ENCODE data around the gene MYLK2. TPM values are rescaled to one million over a fixed set of nuclear protein-coding genes. Genes with fewer than 3 reads are reported as not detected.
A peak's percentile ranks its signal among the peaks of the same experiment; 100 is the strongest.

MYLK2 gene
- total and polyA plus RNA-seq, 9 donors = 35.0 to 65.5 (median 43.3) TPM

DNA sequence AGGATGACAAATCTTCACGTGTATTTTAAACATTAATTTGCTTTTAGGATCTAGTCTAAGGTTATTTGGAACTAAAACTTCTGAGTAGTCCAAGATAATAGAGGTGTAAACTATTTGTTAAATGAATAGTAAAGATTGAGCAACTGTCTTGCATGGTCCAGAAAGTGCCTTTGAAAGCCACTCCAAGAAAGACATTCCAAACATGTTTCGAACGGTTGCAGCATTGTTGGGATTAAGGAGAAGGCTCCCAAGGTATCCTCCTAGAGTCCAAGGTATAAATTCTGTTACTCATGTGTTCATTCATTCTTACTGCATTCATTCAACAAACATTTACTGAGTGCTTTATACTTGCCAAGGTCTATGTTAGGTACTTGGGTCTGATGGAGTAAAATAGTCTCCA lies 28.8 kb upstream of the MYLK2 start:
- Histone ChIP-seq H3K36me3 (ENCODE audit: control insufficient read depth, insufficient read depth, low read length) (peaks cover 26% of the 10 kb centered on the region), H3K27me3 (ENCODE audit: control insufficient read depth, insufficient read depth, low read length) (no peaks in the 10 kb centered on the region), H3K9me3 (replicated peaks; ENCODE audit: control insufficient read depth, low read depth, low read length) (no peaks in the 10 kb centered on the region), H3K27ac (ENCODE audit: low read length) (no peak overlapping the region), H3K4me3 (ENCODE audit: low read length) (no peak overlapping the region), H3K4me1 (ENCODE audit: control insufficient read depth, insufficient read depth, low read length) (no peaks in the 10 kb centered on the region)
- no peak for DNase-seq
- no CpG with 5 or more reads among the region's 3 CpGs for WGBS (ENCODE audit: insufficient coverage)

GRCh38 chr20:31797364-31797763 lies 21.8 kb upstream of the MYLK2 start:
- H3K27me3 ChIP-seq (ENCODE audit: control insufficient read depth, insufficient read depth, low read length) = no peaks in the 10 kb centered on the region
- H3K36me3 ChIP-seq (ENCODE audit: control insufficient read depth, insufficient read depth, low read length) = peaks cover 41% of the 10 kb centered on the region
- no peaks in the 10 kb centered on the region for H3K4me1 ChIP-seq (ENCODE audit: control insufficient read depth, insufficient read depth, low read length)
- 79% methylated on average over 2 of the region's 3 CpGs for WGBS (ENCODE audit: insufficient coverage)
- H3K4me3 ChIP-seq (ENCODE audit: low read length) = no peak overlapping the region
- no peak for DNase-seq
- H3K9me3 ChIP-seq (replicated peaks; ENCODE audit: control insufficient read depth, low read depth, low read length) = no peaks in the 10 kb centered on the region
- no peak overlapping the region for H3K27ac ChIP-seq (ENCODE audit: low read length)

DNA sequence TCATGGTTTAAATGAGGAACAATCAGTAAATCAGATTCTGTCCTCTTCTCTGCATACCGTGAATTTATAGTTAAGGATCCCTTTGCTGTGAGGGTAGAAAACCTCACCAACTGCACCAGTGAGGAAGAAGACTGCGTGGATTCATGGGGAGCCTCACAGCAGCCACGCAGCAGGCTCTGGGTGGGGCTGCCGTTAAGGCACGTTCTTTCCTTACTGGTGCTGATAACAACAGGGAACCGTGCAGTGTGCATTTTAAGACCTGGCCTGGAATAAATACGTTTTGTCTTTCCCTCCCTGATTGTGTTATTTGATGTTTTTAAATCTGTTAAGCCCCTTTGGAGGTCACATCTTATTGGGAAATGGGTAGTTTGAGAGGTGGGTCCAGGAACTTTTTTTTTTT lies 17.6 kb upstream of the MYLK2 start:
- H3K4me1 ChIP-seq (ENCODE audit: control insufficient read depth, insufficient read depth, low read length) = peaks cover 6% of the 10 kb centered on the region
- H3K27ac ChIP-seq (ENCODE audit: low read length) = no peak overlapping the region
- DNase-seq = no peak
- peaks cover 35% of the 10 kb centered on the region for H3K36me3 ChIP-seq (ENCODE audit: control insufficient read depth, insufficient read depth, low read length)
- 90% methylated on average over 6 of the region's 7 CpGs for WGBS (ENCODE audit: insufficient coverage)
- H3K4me3 ChIP-seq (ENCODE audit: low read length) = no peak overlapping the region
- H3K27me3 ChIP-seq (ENCODE audit: control insufficient read depth, insufficient read depth, low read length) = no peaks in the 10 kb centered on the region
- no peaks in the 10 kb centered on the region for H3K9me3 ChIP-seq (replicated peaks; ENCODE audit: control insufficient read depth, low read depth, low read length)

DNA sequence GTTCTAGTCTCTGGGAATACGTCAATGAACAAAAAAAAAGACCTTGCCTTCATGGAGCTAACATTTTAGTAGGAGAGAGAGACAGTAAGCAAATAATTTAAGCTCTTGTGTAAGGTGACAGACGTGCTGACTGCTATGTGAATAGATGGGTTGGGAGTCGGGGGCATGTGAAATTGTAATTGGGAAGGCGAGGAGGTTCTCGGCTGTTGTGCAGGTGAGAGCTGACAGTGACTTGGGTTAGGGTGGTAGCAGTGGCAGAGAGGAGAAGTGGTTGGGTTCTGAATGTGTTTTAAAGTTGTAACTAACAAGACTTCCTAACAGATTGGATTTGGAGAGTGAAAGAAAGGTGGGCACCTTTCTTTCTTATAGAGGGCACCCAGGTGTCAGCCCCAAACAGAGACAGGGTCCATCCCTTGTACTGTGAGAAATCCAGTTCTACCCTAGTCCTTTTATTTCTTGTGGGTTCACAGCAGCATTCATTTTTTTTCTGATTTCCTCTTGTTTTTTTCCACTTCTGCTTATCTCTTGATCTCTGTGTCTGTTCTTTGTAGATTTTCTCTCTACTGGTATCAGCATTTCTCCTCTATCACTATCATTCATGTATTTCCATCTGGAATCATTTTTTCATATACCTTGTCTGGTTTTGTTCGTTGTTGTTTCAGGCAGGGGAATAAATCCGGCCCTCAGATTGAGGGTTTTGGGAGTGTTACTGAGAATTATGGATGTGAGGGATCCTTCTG lies 15.4 kb upstream of the MYLK2 start:
- H3K27me3 ChIP-seq (ENCODE audit: control insufficient read depth, insufficient read depth, low read length) = no peaks in the 10 kb centered on the region
- 97% methylated on average over 5 of the region's 7 CpGs for WGBS (ENCODE audit: insufficient coverage)
- H3K36me3 ChIP-seq (ENCODE audit: control insufficient read depth, insufficient read depth, low read length) = peaks cover 25% of the 10 kb centered on the region
- H3K4me1 ChIP-seq (ENCODE audit: control insufficient read depth, insufficient read depth, low read length) = peaks cover 17% of the 10 kb centered on the region
- no peak overlapping the region for H3K27ac ChIP-seq (ENCODE audit: low read length)
- DNase-seq = no peak
- H3K4me3 ChIP-seq (ENCODE audit: low read length) = no peak overlapping the region
- no peaks in the 10 kb centered on the region for H3K9me3 ChIP-seq (replicated peaks; ENCODE audit: control insufficient read depth, low read depth, low read length)

- Histone ChIP-seq H3K27me3 (ENCODE audit: control insufficient read depth, insufficient read depth, low read length) (no peaks in the 10 kb centered on the region), H3K9me3 (replicated peaks; ENCODE audit: control insufficient read depth, low read depth, low read length) (no peaks in the 10 kb centered on the region), H3K4me3 (ENCODE audit: low read length) (no peak overlapping the region), H3K36me3 (ENCODE audit: control insufficient read depth, insufficient read depth, low read length) (peaks cover 10% of the 10 kb centered on the region), H3K27ac (ENCODE audit: low read length) (peak overlapping the region; percentile 56), H3K4me1 (ENCODE audit: control insufficient read depth, insufficient read depth, low read length) (peaks cover 36% of the 10 kb centered on the region)
- DNase-seq = peak; percentile 37
- 67% methylated on average over 7 of the region's 8 CpGs for WGBS (ENCODE audit: insufficient coverage)
Observed at GRCh38 chr20:31806564-31807355, 12.4 kb upstream of the MYLK2 start.

DNA sequence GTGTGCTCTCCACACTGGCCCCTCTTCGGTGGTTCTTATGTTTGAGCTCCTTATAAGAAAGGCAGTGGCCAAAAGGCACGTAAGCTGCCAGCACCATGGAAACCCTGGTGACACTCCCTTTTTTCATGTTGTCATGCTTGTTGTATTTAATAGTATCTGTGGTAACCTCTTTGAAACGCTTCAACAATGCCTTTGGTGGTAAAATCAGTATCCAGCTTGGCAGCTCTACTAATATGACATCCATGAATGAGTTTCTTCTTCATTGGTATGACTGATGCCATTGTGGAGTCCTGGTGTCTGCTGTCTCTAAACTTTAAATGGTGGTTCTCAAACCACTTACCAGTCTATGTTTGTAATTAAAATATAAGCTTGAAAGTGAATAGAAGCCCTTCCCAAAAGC lies 10.7 kb upstream of the MYLK2 start:
- Histone ChIP-seq H3K4me3 (ENCODE audit: low read length) (no peak overlapping the region), H3K9me3 (replicated peaks; ENCODE audit: control insufficient read depth, low read depth, low read length) (no peaks in the 10 kb centered on the region), H3K27me3 (ENCODE audit: control insufficient read depth, insufficient read depth, low read length) (no peaks in the 10 kb centered on the region), H3K27ac (ENCODE audit: low read length) (no peak overlapping the region), H3K36me3 (ENCODE audit: control insufficient read depth, insufficient read depth, low read length) (peaks cover 7% of the 10 kb centered on the region), H3K4me1 (ENCODE audit: control insufficient read depth, insufficient read depth, low read length) (peaks cover 54% of the 10 kb centered on the region)
- WGBS (ENCODE audit: insufficient coverage) = 91% methylated on average over 1 of the region's 3 CpGs
- no peak for DNase-seq

DNA sequence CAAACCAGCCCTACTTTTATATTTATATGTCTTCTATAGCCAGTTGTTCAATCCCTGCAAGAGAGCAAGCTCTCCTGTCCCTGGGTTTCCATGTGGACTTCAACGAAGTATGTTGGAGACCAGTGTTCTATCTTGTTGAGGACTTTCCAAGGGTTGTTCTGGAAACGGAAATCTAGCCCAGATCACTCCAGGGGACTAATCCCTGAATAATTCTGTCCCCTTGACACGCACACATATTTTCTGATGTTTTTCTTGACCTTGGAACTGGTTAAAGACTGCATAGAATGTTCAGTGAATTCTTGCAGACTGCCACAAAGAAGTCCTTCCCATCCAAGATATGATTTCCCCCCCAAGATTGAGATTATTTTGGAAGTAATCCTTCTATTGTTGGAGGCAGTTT lies 9.5 kb upstream of the MYLK2 start:
- no peak overlapping the region for H3K27ac ChIP-seq (ENCODE audit: low read length)
- WGBS (ENCODE audit: insufficient coverage) = 100% methylated on average over 1 of the region's 3 CpGs
- DNase-seq = no peak
- H3K4me1 ChIP-seq (ENCODE audit: control insufficient read depth, insufficient read depth, low read length) = peaks cover 63% of the 10 kb centered on the region
- no peaks in the 10 kb centered on the region for H3K9me3 ChIP-seq (replicated peaks; ENCODE audit: control insufficient read depth, low read depth, low read length)
- no peak overlapping the region for H3K4me3 ChIP-seq (ENCODE audit: low read length)
- H3K27me3 ChIP-seq (ENCODE audit: control insufficient read depth, insufficient read depth, low read length) = no peaks in the 10 kb centered on the region
- peaks cover 2% of the 10 kb centered on the region for H3K36me3 ChIP-seq (ENCODE audit: control insufficient read depth, insufficient read depth, low read length)

GRCh38 chr20:31811198-31811597 lies 8.0 kb upstream of the MYLK2 start:
- peaks cover 76% of the 10 kb centered on the region for H3K4me1 ChIP-seq (ENCODE audit: control insufficient read depth, insufficient read depth, low read length)
- DNase-seq = no peak
- 64% methylated on average over 3 of the region's 4 CpGs for WGBS (ENCODE audit: insufficient coverage)
- no peaks in the 10 kb centered on the region for H3K27me3 ChIP-seq (ENCODE audit: control insufficient read depth, insufficient read depth, low read length)
- no peaks in the 10 kb centered on the region for H3K9me3 ChIP-seq (replicated peaks; ENCODE audit: control insufficient read depth, low read depth, low read length)
- peaks cover 2% of the 10 kb centered on the region for H3K36me3 ChIP-seq (ENCODE audit: control insufficient read depth, insufficient read depth, low read length)
- peak overlapping the region; percentile 93 for H3K27ac ChIP-seq (ENCODE audit: low read length)
- no peak overlapping the region for H3K4me3 ChIP-seq (ENCODE audit: low read length)

- Histone ChIP-seq H3K36me3 (ENCODE audit: control insufficient read depth, insufficient read depth, low read length) (peaks cover 2% of the 10 kb centered on the region), H3K9me3 (replicated peaks; ENCODE audit: control insufficient read depth, low read depth, low read length) (no peaks in the 10 kb centered on the region), H3K27me3 (ENCODE audit: control insufficient read depth, insufficient read depth, low read length) (no peaks in the 10 kb centered on the region), H3K27ac (ENCODE audit: low read length) (peak overlapping the region; percentile 93), H3K4me1 (ENCODE audit: control insufficient read depth, insufficient read depth, low read length) (peaks cover 76% of the 10 kb centered on the region), H3K4me3 (ENCODE audit: low read length) (no peak overlapping the region)
- 62% methylated on average over 11 of the region's 15 CpGs for WGBS (ENCODE audit: insufficient coverage)
- DNase-seq = peak; percentile 91
Observed at GRCh38 chr20:31811796-31812728, 7.1 kb upstream of the MYLK2 start.

DNA sequence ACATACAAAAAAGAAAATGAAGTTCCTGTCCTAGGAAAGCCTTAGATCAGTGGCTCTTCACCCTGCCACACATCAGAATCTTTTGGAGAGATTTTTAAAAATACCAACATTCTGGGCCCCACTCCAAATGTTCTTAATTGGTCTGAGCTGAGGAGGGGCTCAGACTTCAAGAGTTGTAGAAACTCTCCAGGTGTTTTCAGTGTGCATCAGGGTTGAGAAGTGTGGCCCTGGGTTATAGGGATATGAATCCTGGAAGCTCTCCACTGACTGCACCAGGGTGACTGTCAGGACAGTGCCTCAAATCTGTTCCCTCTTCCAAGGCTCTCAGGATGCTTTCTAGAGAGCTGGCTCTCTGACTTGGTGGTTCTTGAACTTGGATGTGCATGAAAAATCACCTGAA lies 5.5 kb upstream of the MYLK2 start:
- Histone ChIP-seq H3K27ac (ENCODE audit: low read length) (no peak overlapping the region), H3K36me3 (ENCODE audit: control insufficient read depth, insufficient read depth, low read length) (no peaks in the 10 kb centered on the region), H3K27me3 (ENCODE audit: control insufficient read depth, insufficient read depth, low read length) (no peaks in the 10 kb centered on the region), H3K9me3 (replicated peaks; ENCODE audit: control insufficient read depth, low read depth, low read length) (no peaks in the 10 kb centered on the region), H3K4me1 (ENCODE audit: control insufficient read depth, insufficient read depth, low read length) (peaks cover 80% of the 10 kb centered on the region), H3K4me3 (ENCODE audit: low read length) (no peak overlapping the region)
- no peak for DNase-seq
